Gastroesophageal sphincter (tissue), 3 donors: ENCODE results near the gene ZSWIM1.

Experiments
- CTCF ChIP-seq, 4 experiments: fragments of 200-600 bp in 2 of 4; fragments of 450-650 bp in 2 of 4; sonication (generic) in 1 of 4; IDR thresholded peaks; one replicate each; pipeline ENCODE4 v1.5.1; 2017 to 2019; ENCODE audit warnings: antibody characterized with exemption in 4 of 4, mild to moderate bottlenecking in 2 of 4, moderate library complexity in 2 of 4
- EP300 ChIP-seq: sonication (generic); formaldehyde crosslinking; IDR thresholded peaks from one replicate; pipeline ENCODE4 v1.6.1; 2017; ENCODE audit warnings: antibody characterized with exemption, mild to moderate bottlenecking
- POLR2A ChIP-seq, 2 donors: fragments of 450-650 bp; IDR thresholded peaks; one replicate each; pipeline ENCODE4 v1.6.1; 2017; ENCODE audit warnings: antibody characterized with exemption in 2 of 2, mild to moderate bottlenecking in 2 of 2, moderate library complexity in 1 of 2

DNA sequence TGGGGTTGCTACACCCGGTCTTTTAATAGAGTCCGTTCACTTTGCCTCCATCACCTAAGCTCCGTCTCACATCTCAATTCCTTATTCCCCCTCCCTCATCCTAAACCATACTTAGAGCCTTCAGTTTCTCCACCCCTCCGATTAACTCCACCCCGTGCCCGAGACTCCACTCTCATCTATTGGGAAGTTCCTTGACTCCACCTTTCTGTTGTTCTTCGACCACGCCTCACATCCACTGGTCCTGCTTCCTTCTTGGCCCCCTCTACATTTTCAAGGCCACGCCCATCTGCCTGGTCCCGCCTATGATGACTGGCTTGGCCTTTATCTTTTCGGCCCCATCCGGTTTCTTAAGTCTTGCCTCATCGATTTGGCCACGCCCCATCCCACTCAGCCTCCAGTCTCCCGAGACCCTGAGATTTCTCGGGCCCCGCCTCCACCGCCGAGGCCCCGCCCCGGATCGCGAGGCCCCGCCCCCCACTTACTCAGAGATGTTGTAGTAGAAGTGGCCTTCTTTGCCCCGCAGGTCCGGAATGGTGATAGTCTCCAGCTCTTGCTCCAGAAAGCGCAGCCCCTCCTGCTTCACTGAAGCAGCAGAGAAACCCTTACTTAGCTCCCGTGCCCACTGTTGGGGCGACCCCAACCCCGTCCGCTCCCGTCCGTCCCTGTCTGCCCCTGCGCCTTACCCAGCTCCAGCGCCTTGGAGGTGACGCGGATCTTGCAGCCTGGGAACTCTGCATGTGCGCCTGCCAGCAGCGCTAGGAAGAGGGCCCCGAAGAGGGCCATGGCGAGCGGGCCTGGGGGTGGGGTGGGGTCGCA lies 29.9 kb downstream of the ZSWIM1 start:
- TF ChIP-seq CTCF (IDR thresholded peaks at IDR 0.05), result no peak
- no peak for TF ChIP-seq EP300
- TF ChIP-seq POLR2A (IDR thresholded peaks at IDR 0.05), result peak; percentile 23 to 69
